Germinal center (tissue), 1 donor: ENCODE data around the gene DDTL.

Source experiments
- DNase-seq: peaks from one replicate; pipeline ENCODE4 v3.0.0; 2012; ENCODE audit warnings: mixed read lengths, low spot score

The DDTL gene

DNA sequence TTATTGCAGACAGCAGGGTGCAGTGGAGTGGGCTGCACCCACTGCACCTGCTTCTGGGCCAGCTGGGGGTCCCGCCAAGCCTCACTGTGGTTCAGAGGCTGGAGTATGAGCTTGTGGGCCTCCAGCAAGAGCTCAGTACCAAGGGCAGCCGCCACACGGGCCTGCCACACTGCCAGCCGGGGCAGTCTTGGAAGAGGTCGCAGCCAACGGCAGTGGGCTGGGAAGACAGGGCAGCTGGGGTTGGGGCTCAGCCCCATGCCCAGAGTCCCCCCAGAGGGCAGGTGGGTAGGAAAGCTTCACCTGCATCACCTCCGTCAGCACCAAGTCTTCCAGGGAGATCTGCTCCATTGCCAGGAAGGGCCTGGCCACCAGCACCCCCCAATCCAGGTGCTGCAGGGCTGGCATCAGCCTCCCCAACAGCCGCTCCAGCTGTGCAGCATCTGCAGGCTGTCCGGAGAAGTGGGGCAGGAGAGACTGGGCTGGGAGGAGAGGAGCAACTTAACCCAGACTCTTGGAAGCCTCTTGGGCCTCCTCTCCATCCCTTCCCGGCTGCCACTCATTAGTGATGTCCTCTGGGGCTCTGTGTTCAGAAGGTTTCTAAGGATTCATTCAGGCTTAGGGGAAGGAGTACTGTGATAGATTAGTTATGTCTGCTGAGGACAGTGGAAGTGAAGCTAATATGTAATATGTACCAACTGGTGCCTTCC, 39.7 kb downstream of the DDTL start:
- no peak for DNase-seq

DNA sequence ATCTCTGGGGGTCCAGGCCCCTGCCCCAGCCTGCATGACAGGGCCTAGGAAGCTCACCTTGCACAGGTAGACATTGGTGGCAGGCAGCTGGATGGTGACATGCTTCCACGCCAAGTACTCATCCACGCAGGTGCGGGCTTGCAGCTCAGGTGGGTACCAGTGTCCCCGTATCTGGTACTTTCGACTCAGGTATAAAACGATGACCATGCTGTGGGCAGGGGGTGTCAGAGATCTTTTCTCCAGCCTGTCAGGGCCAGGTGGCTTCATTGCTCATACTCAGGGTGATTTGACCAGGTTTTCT, 40.2 kb downstream of the DDTL start:
- DNase-seq, result no peak

DNA sequence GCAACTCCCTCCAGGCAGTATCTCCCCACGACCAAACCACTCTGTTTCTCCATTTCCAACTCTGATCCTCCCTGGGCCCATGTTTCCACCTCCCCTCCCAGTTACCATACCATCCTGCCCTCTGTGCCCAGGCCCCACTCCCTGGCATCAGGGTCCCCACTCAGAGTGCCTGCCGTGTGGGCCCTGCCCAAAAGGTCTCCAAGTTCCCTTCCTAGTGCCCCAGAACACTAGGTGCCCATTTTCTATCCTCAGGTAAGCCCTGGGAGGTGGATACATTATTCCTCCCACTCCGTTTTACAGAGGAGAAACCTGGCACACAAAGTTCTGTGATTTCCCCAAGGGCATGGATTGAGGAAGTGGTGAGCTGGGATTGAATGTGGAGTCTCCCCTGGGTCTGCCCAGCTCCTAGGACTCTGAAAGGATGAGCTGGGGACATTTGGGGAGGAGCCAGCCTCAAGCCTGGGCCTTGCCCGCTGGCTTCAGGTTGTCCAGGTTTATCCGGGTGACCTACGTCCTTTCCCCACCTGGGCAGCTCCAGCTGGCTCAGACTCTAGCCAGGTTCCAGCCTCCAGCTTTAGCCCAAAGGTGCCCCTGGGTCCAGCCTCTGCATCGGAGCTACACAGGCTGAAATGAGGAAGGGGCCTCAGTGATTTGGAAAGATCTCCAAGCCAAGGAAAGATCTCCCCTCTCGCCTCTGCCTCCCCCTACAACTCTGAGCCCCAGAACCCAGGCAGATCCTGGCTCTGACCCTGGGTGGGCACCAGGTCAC, 40.7 kb downstream of the DDTL start:
- no peak for DNase-seq

- DNase-seq, result no peak
Observed at GRCh38 chr22:24008022-24008283, 41.3 kb downstream of the DDTL start.

DNA sequence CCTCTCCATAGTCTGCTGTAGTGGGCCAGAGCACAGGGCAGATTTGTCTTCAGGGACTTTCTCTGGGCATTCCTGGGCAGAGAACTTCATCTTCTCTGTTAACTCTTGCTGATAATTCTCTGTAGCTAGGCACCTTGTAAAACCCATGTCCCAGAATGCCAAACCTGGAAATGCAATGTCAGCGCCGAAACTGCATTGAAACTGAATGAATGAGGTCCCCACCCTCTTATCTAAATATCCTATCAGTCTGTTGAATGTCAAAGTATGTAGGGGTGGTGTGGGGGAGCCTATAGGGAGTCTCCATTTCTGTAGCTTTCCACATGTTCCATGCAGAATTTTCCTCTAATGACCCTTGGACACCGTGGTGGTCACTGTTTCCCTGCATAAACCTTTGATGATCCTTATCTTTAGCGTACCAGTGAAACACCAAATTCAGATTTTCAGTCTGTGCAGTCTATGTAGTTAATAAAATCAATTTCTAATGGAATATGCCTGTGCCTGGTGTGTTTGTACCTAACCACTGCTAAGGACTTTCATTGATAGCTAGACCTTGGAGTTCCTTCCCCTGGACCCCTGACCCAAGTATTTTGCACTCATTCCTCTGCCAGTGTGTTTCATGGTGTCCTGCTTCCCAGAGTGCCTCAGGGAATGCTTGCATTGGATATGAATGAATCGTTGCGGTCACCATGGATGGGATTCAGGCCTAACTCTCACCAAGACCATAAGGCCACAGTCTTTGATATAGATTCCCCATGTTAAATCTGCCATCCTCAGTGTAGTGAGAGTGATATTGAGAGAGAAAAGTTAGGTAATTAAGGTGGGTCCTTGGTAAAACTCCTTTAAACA, 41.9 kb downstream of the DDTL start:
- DNase-seq, result no peak

DNA sequence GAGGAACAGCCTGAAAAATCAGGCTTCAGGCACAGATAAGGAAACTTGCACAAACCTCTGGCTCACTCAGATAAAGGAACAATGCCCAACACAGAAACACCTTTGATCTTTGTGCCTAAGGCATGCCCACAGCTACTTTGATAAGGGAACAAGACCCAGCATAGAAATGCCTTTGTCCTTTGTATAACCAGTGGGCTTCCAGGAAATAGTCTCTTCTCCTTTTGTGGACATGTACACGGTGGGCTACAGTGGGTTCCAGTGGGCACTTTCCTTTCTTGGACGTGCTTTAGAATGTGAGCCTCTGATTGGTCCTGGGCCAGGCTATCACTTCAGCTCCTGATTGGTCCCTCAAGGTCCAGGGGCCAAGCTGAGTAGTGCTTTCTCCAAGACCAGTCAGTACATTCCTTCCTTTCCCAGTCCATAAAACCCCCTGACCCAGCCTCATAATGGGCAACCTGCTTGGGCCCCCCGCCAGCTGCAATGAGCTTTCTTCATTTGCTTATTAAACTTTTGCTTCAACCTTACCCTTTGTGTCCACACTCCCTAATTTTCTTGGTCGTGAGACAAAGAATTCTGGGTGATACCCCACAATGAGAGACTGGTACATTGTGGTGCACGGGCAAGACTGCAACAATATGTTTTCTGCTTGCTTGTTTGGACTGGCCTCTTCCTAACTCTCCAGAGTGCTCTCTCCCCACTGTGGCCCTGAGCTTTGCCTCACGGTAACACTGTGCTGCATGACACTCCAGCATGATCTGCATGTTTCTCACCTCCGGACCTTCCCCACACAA, 42.7 kb downstream of the DDTL start:
- no peak for DNase-seq

DNA sequence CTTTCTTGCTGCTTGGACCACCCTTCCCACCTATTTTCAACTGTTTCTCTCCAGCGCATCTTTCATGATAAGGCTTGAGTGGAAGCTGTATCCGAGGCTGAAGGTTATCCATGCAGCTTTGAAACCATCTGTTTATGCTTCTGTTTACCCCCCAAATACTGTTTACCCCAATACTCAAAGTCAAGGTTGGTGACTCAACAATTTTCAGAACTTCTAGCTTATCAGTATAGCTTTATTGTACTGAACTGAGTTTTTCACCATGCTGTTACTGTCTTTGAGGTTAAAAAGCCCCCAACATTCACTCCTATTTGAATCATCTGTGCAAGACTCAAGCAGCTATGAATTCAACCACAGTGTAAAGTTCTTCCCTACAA, 43.3 kb downstream of the DDTL start:
- no peak for DNase-seq

GRCh38 chr22:24011735-24012068, 45.0 kb downstream of the DDTL start:
- no peak for DNase-seq

DNA sequence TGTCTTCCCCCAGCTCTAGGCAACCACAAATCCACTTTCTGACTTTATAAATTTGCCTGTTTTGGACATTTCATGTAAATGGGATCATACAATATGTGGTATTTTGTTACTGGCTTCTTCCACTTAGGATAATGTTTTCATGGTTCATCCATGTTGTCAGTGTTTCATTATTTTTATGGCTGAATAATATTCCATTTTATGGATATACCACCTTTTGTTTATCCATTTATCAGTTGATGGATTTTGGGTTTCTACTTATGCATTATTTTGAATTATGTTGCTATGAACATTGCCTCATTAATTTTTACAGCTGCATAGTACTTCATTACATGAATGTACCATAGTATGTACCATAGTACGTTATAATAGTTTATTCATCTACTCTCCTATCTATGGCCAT, 49.5 kb downstream of the DDTL start:
- DNase-seq, result no peak

- DNase-seq, result no peak
Observed at GRCh38 chr22:24021304-24021703, 54.6 kb downstream of the DDTL start.
